HCT116 (cell line): ENCODE results near the gene FOXP2.

Source experiments
- ZNF274 ChIP-seq: fragments of 200-500 bp; sonication (Bioruptor generic); IDR thresholded peaks from 2 replicates; pipeline ENCODE4 v1.6.1; 2014; ENCODE audit warnings: mild to moderate bottlenecking, low read depth, low read length, inconsistent platforms
- TF ChIP-seq, protein P1 (sequence below): IDR thresholded peaks from 2 replicates; pipeline ENCODE4 v1.6.1; 2012; ENCODE audit warnings: low read depth
- TF ChIP-seq, protein P2 (sequence below), 3 experiments: fragments of 200-600 bp in 1 of 3; sonication (generic) in 1 of 3; IDR thresholded peaks in 2 of 3; conservative IDR thresholded peaks in 1 of 3; 2 replicates each; pipeline ENCODE4 v1.5.1; 2012 to 2017; ENCODE audit warnings: low read depth in 2 of 3, low read length in 2 of 3, antibody characterized with exemption in 1 of 3, borderline replicate concordance in 1 of 3, control low read depth in 1 of 3, mild to moderate bottlenecking in 1 of 3, mixed read lengths in 1 of 3, mixed run types in 1 of 3, moderate library complexity in 1 of 3; ENCODE audit not compliant: insufficient read depth in 1 of 3

DNA sequence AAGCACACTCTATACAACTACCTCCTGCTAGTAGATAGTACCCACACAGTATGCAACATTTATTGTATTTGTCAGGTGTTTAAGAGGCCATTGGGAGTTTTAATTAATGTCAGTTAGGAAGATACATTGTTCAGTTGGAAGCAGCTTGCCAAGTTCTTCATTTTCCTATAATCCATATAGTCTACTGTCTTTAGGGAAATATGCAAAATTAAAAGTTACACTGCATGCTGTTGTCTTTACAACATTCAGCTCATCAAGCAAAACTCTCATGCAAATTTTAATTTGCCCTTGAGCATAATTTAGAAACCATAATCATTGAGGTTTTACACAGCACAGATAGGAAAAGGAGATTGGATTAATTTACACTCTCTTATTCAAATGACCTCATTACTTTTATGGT is 17.4 kb downstream of the FOXP2 start:
- TF ChIP-seq, protein P1, sequence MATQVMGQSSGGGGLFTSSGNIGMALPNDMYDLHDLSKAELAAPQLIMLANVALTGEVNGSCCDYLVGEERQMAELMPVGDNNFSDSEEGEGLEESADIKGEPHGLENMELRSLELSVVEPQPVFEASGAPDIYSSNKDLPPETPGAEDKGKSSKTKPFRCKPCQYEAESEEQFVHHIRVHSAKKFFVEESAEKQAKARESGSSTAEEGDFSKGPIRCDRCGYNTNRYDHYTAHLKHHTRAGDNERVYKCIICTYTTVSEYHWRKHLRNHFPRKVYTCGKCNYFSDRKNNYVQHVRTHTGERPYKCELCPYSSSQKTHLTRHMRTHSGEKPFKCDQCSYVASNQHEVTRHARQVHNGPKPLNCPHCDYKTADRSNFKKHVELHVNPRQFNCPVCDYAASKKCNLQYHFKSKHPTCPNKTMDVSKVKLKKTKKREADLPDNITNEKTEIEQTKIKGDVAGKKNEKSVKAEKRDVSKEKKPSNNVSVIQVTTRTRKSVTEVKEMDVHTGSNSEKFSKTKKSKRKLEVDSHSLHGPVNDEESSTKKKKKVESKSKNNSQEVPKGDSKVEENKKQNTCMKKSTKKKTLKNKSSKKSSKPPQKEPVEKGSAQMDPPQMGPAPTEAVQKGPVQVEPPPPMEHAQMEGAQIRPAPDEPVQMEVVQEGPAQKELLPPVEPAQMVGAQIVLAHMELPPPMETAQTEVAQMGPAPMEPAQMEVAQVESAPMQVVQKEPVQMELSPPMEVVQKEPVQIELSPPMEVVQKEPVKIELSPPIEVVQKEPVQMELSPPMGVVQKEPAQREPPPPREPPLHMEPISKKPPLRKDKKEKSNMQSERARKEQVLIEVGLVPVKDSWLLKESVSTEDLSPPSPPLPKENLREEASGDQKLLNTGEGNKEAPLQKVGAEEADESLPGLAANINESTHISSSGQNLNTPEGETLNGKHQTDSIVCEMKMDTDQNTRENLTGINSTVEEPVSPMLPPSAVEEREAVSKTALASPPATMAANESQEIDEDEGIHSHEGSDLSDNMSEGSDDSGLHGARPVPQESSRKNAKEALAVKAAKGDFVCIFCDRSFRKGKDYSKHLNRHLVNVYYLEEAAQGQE: no peak
- TF ChIP-seq, protein P2, sequence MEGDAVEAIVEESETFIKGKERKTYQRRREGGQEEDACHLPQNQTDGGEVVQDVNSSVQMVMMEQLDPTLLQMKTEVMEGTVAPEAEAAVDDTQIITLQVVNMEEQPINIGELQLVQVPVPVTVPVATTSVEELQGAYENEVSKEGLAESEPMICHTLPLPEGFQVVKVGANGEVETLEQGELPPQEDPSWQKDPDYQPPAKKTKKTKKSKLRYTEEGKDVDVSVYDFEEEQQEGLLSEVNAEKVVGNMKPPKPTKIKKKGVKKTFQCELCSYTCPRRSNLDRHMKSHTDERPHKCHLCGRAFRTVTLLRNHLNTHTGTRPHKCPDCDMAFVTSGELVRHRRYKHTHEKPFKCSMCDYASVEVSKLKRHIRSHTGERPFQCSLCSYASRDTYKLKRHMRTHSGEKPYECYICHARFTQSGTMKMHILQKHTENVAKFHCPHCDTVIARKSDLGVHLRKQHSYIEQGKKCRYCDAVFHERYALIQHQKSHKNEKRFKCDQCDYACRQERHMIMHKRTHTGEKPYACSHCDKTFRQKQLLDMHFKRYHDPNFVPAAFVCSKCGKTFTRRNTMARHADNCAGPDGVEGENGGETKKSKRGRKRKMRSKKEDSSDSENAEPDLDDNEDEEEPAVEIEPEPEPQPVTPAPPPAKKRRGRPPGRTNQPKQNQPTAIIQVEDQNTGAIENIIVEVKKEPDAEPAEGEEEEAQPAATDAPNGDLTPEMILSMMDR (IDR thresholded peaks at IDR 0.05 in 2 of 3, conservative IDR thresholded peaks at IDR 0.05 in 1 of 3; ENCODE audit: borderline replicate concordance in 1 of 3, insufficient read depth in 1 of 3, low read depth in 2 of 3, low read length in 2 of 3): no peak
- TF ChIP-seq ZNF274: no peak
